HL-60 (cell line): Measurements from ENCODE around the gene AMN.

ENCODE experiments used
- CTCF ChIP-seq: IDR thresholded peaks from one replicate; pipeline ENCODE4 v1.5.1; 2011; ENCODE audit warnings: low read length, control low read depth, inconsistent platforms; ENCODE audit not compliant: insufficient read depth
- GABPA ChIP-seq: IDR thresholded peaks from 2 replicates; pipeline ENCODE4 v1.6.1; 2012; ENCODE audit warnings: low read depth
- POLR2AphosphoS5 ChIP-seq: IDR thresholded peaks from 2 replicates; pipeline ENCODE4 v1.6.1; 2012; ENCODE audit warnings: low read depth
- REST ChIP-seq: IDR thresholded peaks from 2 replicates; pipeline ENCODE4 v1.6.1; 2012; ENCODE audit warnings: low read depth; ENCODE audit not compliant: insufficient replicate concordance
- SPI1 ChIP-seq: IDR thresholded peaks from 2 replicates; pipeline ENCODE4 v1.6.1; 2012; ENCODE audit warnings: low read depth, mild to moderate bottlenecking, borderline replicate concordance

- TF ChIP-seq CTCF (no peak), POLR2AphosphoS5 (no peak), GABPA (no peak), REST (no peak), SPI1 (no peak)
Measured at GRCh38 chr14:102951034-102951433, 28.6 kb downstream of the AMN start.
